SU-DHL-6 (cell line): Measurements from ENCODE around the gene MBD5.

Source experiments
- H2AFZ ChIP-seq: fragments of 200-600 bp; sonication (generic); 2 replicates; pipeline ENCODE4 v1.6.1; 2014; ENCODE audit warnings: low read depth, mild to moderate bottlenecking, moderate library complexity, mixed read lengths, antibody characterized with exemption, low read length; ENCODE audit not compliant: severe bottlenecking
- H3F3A ChIP-seq: fragments of 200-600 bp; shearing (Covaris generic); 2 replicates; pipeline ENCODE4 v1.6.0; 2016; ENCODE audit warnings: antibody characterized with exemption, mild to moderate bottlenecking; ENCODE audit not compliant: insufficient read depth
- H3K27ac ChIP-seq: fragments of 200-600 bp; sonication (generic); 2 replicates; pipeline ENCODE4 v1.5.1; 2016; ENCODE audit warnings: low read depth, mild to moderate bottlenecking, low read length, moderate library complexity, mixed read lengths
- H3K27me3 ChIP-seq: fragments of 200-600 bp; sonication (generic), shearing (Covaris generic); 2 replicates; pipeline ENCODE4 v1.6.0; 2014; ENCODE audit warnings: mild to moderate bottlenecking, low read length
- H3K36me3 ChIP-seq: fragments of 200-600 bp; sonication (generic); 2 replicates; pipeline ENCODE4 v1.6.1; 2014; ENCODE audit warnings: mild to moderate bottlenecking, low read length, mixed read lengths
- H3K4me2 ChIP-seq: fragments of 300-600, 200-600 bp; shearing (Covaris generic), sonication (generic); 2 replicates; pipeline ENCODE4 v1.6.0; 2014; ENCODE audit warnings: low read length, low read depth, mild to moderate bottlenecking; ENCODE audit not compliant: poor library complexity, severe bottlenecking
- H3K4me3 ChIP-seq: fragments of 200-600 bp; sonication (generic); 2 replicates; pipeline ENCODE4 v1.5.1; 2014; ENCODE audit warnings: antibody characterized with exemption, low read length, mild to moderate bottlenecking, mixed read lengths; ENCODE audit not compliant: insufficient read depth, poor library complexity, severe bottlenecking
- H3K79me2 ChIP-seq: fragments of 200-600 bp; sonication (generic); 2 replicates; pipeline ENCODE4 v1.6.1; 2014; ENCODE audit warnings: mild to moderate bottlenecking, low read length, moderate library complexity; ENCODE audit not compliant: insufficient read depth
- H3K9ac ChIP-seq: fragments of 200-600 bp; sonication (generic); 2 replicates; pipeline ENCODE4 v1.7.0; 2014; ENCODE audit warnings: mild to moderate bottlenecking, low read length
- H3K9me2 ChIP-seq: fragments of 200-600 bp; sonication (generic); replicated peaks from 2 replicates; pipeline ENCODE4 v1.6.1; 2014; ENCODE audit warnings: low read length; ENCODE audit not compliant: insufficient read depth
- H3K9me3 ChIP-seq: fragments of 200-600 bp; sonication (generic); 2 replicates; pipeline ENCODE4 v1.6.1; 2014; ENCODE audit warnings: low read length, mixed read lengths; ENCODE audit not compliant: insufficient read depth
- H4K20me1 ChIP-seq: fragments of 200-600 bp; sonication (generic); 2 replicates; pipeline ENCODE4 v1.6.1; 2014; ENCODE audit warnings: low read depth, mild to moderate bottlenecking, antibody characterized with exemption, low read length, moderate library complexity, mixed read lengths
- EZH2phosphoT487 ChIP-seq: fragments of 200-600 bp; sonication (generic), shearing (Covaris generic); conservative IDR thresholded peaks from 2 replicates; pipeline ENCODE4 v1.6.1; 2018; ENCODE audit warnings: mild to moderate bottlenecking, antibody characterized with exemption, low read length, moderate library complexity, mixed read lengths
- TF ChIP-seq, protein P1 (sequence below): fragments of 200-600 bp; sonication (generic); IDR thresholded peaks from one replicate; pipeline ENCODE4 v1.5.1; 2017; ENCODE audit warnings: antibody characterized with exemption, mild to moderate bottlenecking, low read length, moderate library complexity; ENCODE audit not compliant: insufficient read depth, poor library complexity, severe bottlenecking

MBD5 gene

DNA sequence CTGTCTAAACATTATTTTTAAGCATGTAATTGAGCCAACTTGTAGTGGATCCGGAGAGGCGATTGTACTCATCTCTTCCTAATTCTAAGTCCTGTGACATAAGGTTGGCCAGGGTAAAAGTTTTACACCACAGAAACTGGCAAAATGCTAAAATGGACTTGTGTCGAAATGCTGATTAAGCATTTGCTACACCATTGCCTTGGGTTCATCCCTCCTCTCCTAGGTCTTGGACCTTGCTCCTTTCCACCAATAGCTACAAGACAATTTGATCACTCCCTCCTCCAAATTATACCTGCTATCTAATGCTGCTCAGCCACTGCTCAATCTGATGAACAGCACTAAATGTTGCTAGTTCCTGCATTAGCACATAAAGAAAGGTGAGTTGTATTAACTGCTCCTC, 491.0 kb downstream of the MBD5 start:
- Histone ChIP-seq H3K27me3 (no peaks in the 10 kb centered on the region), H3K9me2 (no peaks in the 10 kb centered on the region), H2AFZ (no peak overlapping the region), H3K4me3 (no peak overlapping the region), H4K20me1 (no peaks in the 10 kb centered on the region), H3F3A (no peaks in the 10 kb centered on the region), H3K79me2 (no peaks in the 10 kb centered on the region), H3K4me2 (no peak overlapping the region), H3K9me3 (no peaks in the 10 kb centered on the region), H3K36me3 (no peaks in the 10 kb centered on the region), H3K27ac (no peak overlapping the region), H3K9ac (no peak overlapping the region)
- TF ChIP-seq, protein P1, sequence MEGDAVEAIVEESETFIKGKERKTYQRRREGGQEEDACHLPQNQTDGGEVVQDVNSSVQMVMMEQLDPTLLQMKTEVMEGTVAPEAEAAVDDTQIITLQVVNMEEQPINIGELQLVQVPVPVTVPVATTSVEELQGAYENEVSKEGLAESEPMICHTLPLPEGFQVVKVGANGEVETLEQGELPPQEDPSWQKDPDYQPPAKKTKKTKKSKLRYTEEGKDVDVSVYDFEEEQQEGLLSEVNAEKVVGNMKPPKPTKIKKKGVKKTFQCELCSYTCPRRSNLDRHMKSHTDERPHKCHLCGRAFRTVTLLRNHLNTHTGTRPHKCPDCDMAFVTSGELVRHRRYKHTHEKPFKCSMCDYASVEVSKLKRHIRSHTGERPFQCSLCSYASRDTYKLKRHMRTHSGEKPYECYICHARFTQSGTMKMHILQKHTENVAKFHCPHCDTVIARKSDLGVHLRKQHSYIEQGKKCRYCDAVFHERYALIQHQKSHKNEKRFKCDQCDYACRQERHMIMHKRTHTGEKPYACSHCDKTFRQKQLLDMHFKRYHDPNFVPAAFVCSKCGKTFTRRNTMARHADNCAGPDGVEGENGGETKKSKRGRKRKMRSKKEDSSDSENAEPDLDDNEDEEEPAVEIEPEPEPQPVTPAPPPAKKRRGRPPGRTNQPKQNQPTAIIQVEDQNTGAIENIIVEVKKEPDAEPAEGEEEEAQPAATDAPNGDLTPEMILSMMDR: no peak
- TF ChIP-seq EZH2phosphoT487: no peak

DNA sequence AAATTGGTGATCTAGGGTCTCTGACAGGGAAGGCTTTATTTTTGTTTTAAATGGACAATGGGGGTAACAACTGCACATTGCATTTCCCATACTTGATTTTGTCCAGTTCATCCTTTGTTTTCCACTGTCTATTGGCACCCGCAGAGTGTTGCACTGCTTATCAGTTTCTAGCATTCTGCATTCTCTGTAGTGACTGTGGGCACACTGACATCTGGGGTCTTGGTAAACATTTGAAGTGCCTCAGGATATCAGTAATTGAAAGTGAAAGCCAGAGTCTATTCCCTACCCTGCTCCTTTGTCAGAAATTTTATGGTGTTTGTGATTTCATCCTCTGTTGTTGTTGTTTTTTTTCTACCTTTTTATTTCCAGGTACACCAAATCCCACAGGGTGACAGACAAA, 491.6 kb downstream of the MBD5 start:
- no peak overlapping the region for H3K27ac ChIP-seq

DNA sequence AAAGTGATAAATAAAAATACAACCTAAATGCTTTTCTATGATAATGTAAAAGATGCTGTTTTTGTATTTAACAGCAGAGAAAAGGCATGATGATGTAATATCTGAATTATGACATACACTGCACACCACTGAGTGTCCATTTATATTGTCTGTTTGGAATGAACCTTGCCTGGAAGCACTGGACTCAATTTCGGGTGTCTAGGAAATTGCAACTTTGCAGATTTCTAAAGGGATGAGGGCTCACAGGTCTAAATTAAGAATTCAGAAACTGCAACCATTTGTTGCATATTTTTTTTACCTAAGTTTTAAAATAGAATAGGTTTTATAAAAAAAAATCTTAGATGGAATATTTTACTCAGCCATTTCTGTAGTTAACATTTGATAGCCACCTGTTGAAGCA, 492.5 kb downstream of the MBD5 start:
- Histone ChIP-seq H3K27ac (no peak overlapping the region), H3K27me3 (no peaks in the 10 kb centered on the region), H4K20me1 (no peaks in the 10 kb centered on the region), H3F3A (no peaks in the 10 kb centered on the region), H3K9ac (no peak overlapping the region), H3K9me2 (no peaks in the 10 kb centered on the region), H3K79me2 (no peaks in the 10 kb centered on the region), H3K4me2 (no peak overlapping the region), H2AFZ (no peak overlapping the region), H3K9me3 (no peaks in the 10 kb centered on the region), H3K36me3 (no peaks in the 10 kb centered on the region), H3K4me3 (no peak overlapping the region)
- TF ChIP-seq, protein P1: no peak
- no peak for TF ChIP-seq EZH2phosphoT487

More for the DNA sequence above, 491.6 kb downstream of the MBD5 start:
- no peaks in the 10 kb centered on the region for H4K20me1 ChIP-seq
- no peaks in the 10 kb centered on the region for H3K36me3 ChIP-seq
- no peaks in the 10 kb centered on the region for H3K9me3 ChIP-seq
- H2AFZ ChIP-seq: no peak overlapping the region
- TF ChIP-seq EZH2phosphoT487: no peak
- no peak overlapping the region for H3K9ac ChIP-seq
- H3K27me3 ChIP-seq: no peaks in the 10 kb centered on the region
- H3K4me3 ChIP-seq: no peak overlapping the region
- no peaks in the 10 kb centered on the region for H3K79me2 ChIP-seq
- H3F3A ChIP-seq: no peaks in the 10 kb centered on the region
- H3K4me2 ChIP-seq: no peak overlapping the region
- H3K9me2 ChIP-seq: no peaks in the 10 kb centered on the region

DNA sequence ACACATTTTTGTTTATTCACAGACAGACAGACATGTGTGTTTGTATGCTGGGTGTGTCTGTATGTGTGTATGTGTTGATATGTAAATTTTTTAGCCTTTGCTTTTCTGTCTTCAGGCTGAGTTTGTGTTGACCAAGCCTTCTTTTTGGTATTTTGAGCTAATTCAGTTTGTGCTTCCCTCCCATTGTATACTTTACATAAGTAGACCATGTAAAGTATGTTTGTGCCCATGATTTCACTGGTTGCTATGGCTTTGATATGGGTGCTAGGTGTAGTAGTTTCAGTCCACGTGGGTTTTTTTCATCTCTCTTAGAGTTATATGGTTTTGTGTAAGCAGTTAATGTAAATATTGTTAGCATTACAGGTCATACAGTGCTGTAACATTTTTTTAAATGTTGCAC, 494.2 kb downstream of the MBD5 start:
- Histone ChIP-seq H3K9me2 (no peaks in the 10 kb centered on the region), H3K27me3 (no peaks in the 10 kb centered on the region), H4K20me1 (no peaks in the 10 kb centered on the region), H3K4me2 (no peak overlapping the region), H2AFZ (no peak overlapping the region), H3F3A (no peaks in the 10 kb centered on the region), H3K4me3 (no peak overlapping the region), H3K36me3 (no peaks in the 10 kb centered on the region), H3K9me3 (no peaks in the 10 kb centered on the region), H3K27ac (no peak overlapping the region), H3K79me2 (no peaks in the 10 kb centered on the region), H3K9ac (no peak overlapping the region)
- TF ChIP-seq EZH2phosphoT487: no peak
- TF ChIP-seq, protein P1: no peak
